SKM-1 treated with dmso at 0.1 percent for 144 hours (cell line): ENCODE results near the gene TM9SF4.
"Not testable (repeated sequence)": the region's sequence is repeated elsewhere in the genome, so short reads cannot be mapped to it uniquely, and the experiment has no call there.

Source experiments
- DNase-seq: peaks from one replicate; lab custom pipeline; 2025; ENCODE audit not compliant: unreplicated experiment; lab: John Stamatoyannopoulos, UW

The TM9SF4 gene

GRCh38 chr20:32155017-32155981, 45.8 kb downstream of the TM9SF4 start:
- DNase-seq, result peak; percentile 87

- no peak for DNase-seq
Measured at GRCh38 chr20:32157611-32158010, 48.1 kb downstream of the TM9SF4 start.

GRCh38 chr20:32158351-32158750, 48.8 kb downstream of the TM9SF4 start:
- no peak for DNase-seq

GRCh38 chr20:32158943-32159660, 49.6 kb downstream of the TM9SF4 start:
- DNase-seq, result no peak

GRCh38 chr20:32159766-32160221, 50.3 kb downstream of the TM9SF4 start:
- DNase-seq, result no peak

GRCh38 chr20:32160341-32160740, 50.8 kb downstream of the TM9SF4 start:
- DNase-seq, result no peak

- DNase-seq, result no peak
Measured at GRCh38 chr20:32162351-32162750, 52.8 kb downstream of the TM9SF4 start.

- peak; percentile 11 for DNase-seq
Measured at GRCh38 chr20:32163951-32164350, 54.4 kb downstream of the TM9SF4 start.

GRCh38 chr20:32164984-32165735, 55.6 kb downstream of the TM9SF4 start:
- no peak for DNase-seq

GRCh38 chr20:32165836-32166545, 56.5 kb downstream of the TM9SF4 start:
- DNase-seq, result no peak

GRCh38 chr20:32167552-32167951, 58.0 kb downstream of the TM9SF4 start:
- DNase-seq, result no peak

GRCh38 chr20:32168184-32168910, 58.8 kb downstream of the TM9SF4 start:
- DNase-seq, result no peak

- DNase-seq, result not testable (repeated sequence)
Measured at GRCh38 chr20:32177696-32178095, 68.2 kb downstream of the TM9SF4 start.

- no peak for DNase-seq
Measured at GRCh38 chr20:32179515-32179914, 70.0 kb downstream of the TM9SF4 start.

- DNase-seq, result no peak
Measured at GRCh38 chr20:32179934-32180333, 70.4 kb downstream of the TM9SF4 start.

GRCh38 chr20:32181606-32182005, 72.1 kb downstream of the TM9SF4 start:
- DNase-seq, result no peak

GRCh38 chr20:32183947-32184635, 74.6 kb downstream of the TM9SF4 start:
- no peak for DNase-seq

GRCh38 chr20:32184961-32185603, 75.6 kb downstream of the TM9SF4 start:
- no peak for DNase-seq

- DNase-seq, result no peak
Measured at GRCh38 chr20:32186506-32186905, 77.0 kb downstream of the TM9SF4 start.
